A549 (cell line): ENCODE data around the gene SEL1L3. TPM values are rescaled to one million over a fixed set of nuclear protein-coding genes. Genes with fewer than 3 reads are reported as not detected.

Experiments used
- ATAC-seq, 2 experiments: fragments of 200-7000 bp in 1 of 2; fragments of >200 bp in 1 of 2; cut with Nextera tagmentation in 1 of 2; cut with Tn5 transposase in 1 of 2; 3 replicates each; pipeline versions ENCODE4 v1.8.0 to v1.9.1; 2018 to 2020; ENCODE audit warnings: mild to moderate bottlenecking in 1 of 2, moderate library complexity in 1 of 2
- CTCF ChIA-PET: fragments of 300-600 bp; sonication (Branson Sonifier 250); formaldehyde crosslinking; extraction: SDS; loops from one replicate; lab custom pipeline; 2021; ENCODE audit warnings: antibody characterized with exemption, inconsistent platforms; lab: Yijun Ruan, JAX
- POLR2A ChIA-PET: fragments of 350-600 bp; formaldehyde crosslinking; extraction: SDS; loops from one replicate; lab custom pipeline; 2021; ENCODE audit warnings: antibody characterized with exemption, inconsistent platforms; lab: Yijun Ruan, JAX
- DNase-seq, 2 experiments: peaks; one replicate each; pipeline versions ENCODE4 v3.0.0 to v3.0.0-alpha.2; 2011 to 2016; ENCODE audit warnings: low read depth in 1 of 2, low spot score in 1 of 2
- FAIRE-seq: peaks from 2 replicates; lab custom pipeline; 2011; peaks lifted over from hg19 to GRCh38; lab: Jason Lieb, UNC
- H3K27ac ChIP-seq, 2 experiments: fragments of >200 bp; sonication (Bioruptor Twin); formaldehyde crosslinking; 3 replicates each; pipeline ENCODE4 v1.5.1; 2016 to 2017
- H3K4me1 ChIP-seq: fragments of >200 bp; sonication (Bioruptor Twin); formaldehyde crosslinking; 3 replicates; pipeline ENCODE4 v1.6.1; 2016
- H3K4me2 ChIP-seq: fragments of >200 bp; sonication (Bioruptor Twin); formaldehyde crosslinking; 3 replicates; pipeline ENCODE4 v1.6.1; 2016
- H3K4me3 ChIP-seq: fragments of >200 bp; sonication (Bioruptor Twin); formaldehyde crosslinking; 3 replicates; pipeline ENCODE4 v1.5.1; 2016
- H3K9me3 ChIP-seq: fragments of >200 bp; sonication (Bioruptor Twin); formaldehyde crosslinking; 3 replicates; pipeline ENCODE4 v1.6.1; 2016
- BHLHE40 ChIP-seq: IDR thresholded peaks from 2 replicates; pipeline ENCODE4 v1.6.1; 2012; ENCODE audit warnings: low read depth, low read length, inconsistent platforms
- CBX8 ChIP-seq: fragments of 200-600 bp; sonication (generic); IDR thresholded peaks from 2 replicates; pipeline ENCODE4 v1.6.1; 2016
- CEBPB ChIP-seq, 2 experiments: fragments of >200 bp in 1 of 2; sonication (Bioruptor Twin) in 1 of 2; formaldehyde crosslinking in 1 of 2; IDR thresholded peaks; 2 replicates each; pipeline ENCODE4 v1.6.1; 2012 to 2016
- EHF ChIP-seq: fragments of 250-450 bp; sonication (Bioruptor Pico); IDR thresholded peaks from 2 replicates; pipeline ENCODE4 v1.5.0; 2020; ENCODE audit warnings: mild to moderate bottlenecking
- FOSB ChIP-seq: fragments of 250-450 bp; sonication (Bioruptor Pico); IDR thresholded peaks from 2 replicates; pipeline ENCODE4 v1.5.0; 2020; ENCODE audit warnings: mild to moderate bottlenecking, moderate library complexity
- FOSL2 ChIP-seq, 2 experiments: fragments of 450-650 bp in 1 of 2; fragments of >200 bp in 1 of 2; sonication (Bioruptor Twin) in 1 of 2; formaldehyde crosslinking; IDR thresholded peaks; 2 replicates each; pipeline versions ENCODE4 v1.5.0 to v1.6.1; 2016 to 2020; ENCODE audit warnings: mild to moderate bottlenecking in 1 of 2, moderate library complexity in 1 of 2
- FOXS1 ChIP-seq: fragments of 250-450 bp; sonication (Bioruptor Pico); IDR thresholded peaks from 2 replicates; pipeline ENCODE4 v1.5.0; 2020; ENCODE audit warnings: mild to moderate bottlenecking, moderate library complexity
- HDAC2 ChIP-seq: fragments of 200-600 bp; sonication (generic); IDR thresholded peaks from 2 replicates; pipeline ENCODE4 v1.6.1; 2016
- HOXA7 ChIP-seq: fragments of 250-450 bp; sonication (Bioruptor Pico); IDR thresholded peaks from 2 replicates; pipeline ENCODE4 v1.5.0; 2020; ENCODE audit warnings: mild to moderate bottlenecking, moderate library complexity
- HOXB13 ChIP-seq: fragments of 250-450 bp; sonication (Bioruptor Pico); IDR thresholded peaks from 2 replicates; pipeline ENCODE4 v1.5.0; 2020; ENCODE audit warnings: low read depth, mild to moderate bottlenecking, moderate library complexity
- JUN ChIP-seq, 2 experiments: fragments of >200 bp; sonication (Bioruptor Twin); formaldehyde crosslinking; IDR thresholded peaks; 2 replicates in 1 of 2; 3 replicates in 1 of 2; pipeline ENCODE4 v1.6.1; 2016 to 2017
- JUNB ChIP-seq: fragments of >200 bp; sonication (Bioruptor Twin); formaldehyde crosslinking; IDR thresholded peaks from 2 replicates; pipeline ENCODE4 v1.6.1; 2016
- KDM1A ChIP-seq: fragments of 200-600 bp; sonication (generic); IDR thresholded peaks from 2 replicates; pipeline ENCODE4 v1.6.1; 2016; ENCODE audit warnings: low read depth, mild to moderate bottlenecking
- MAZ ChIP-seq: fragments of 150-350 bp; IDR thresholded peaks from 2 replicates; pipeline ENCODE4 v1.6.1; 2014; ENCODE audit warnings: antibody characterized with exemption, low read depth, low read length, borderline replicate concordance
- MYC ChIP-seq: IDR thresholded peaks from 2 replicates; pipeline ENCODE4 v1.6.1; 2012; ENCODE audit warnings: mild to moderate bottlenecking, inconsistent platforms, low read length, improper control_type of control experiment, borderline replicate concordance
- NFE2L2 ChIP-seq: fragments of 150-350 bp; conservative IDR thresholded peaks from 2 replicates; pipeline ENCODE4 v1.6.1; 2014; ENCODE audit warnings: low read length
- NPAS2 ChIP-seq: fragments of 250-450 bp; sonication (Bioruptor Pico); IDR thresholded peaks from 2 replicates; pipeline ENCODE4 v1.8.0; 2022; ENCODE audit warnings: mild to moderate bottlenecking, moderate library complexity, borderline replicate concordance
- POLR2A ChIP-seq: IDR thresholded peaks from 2 replicates; pipeline ENCODE4 v1.6.1; 2012; ENCODE audit warnings: mild to moderate bottlenecking, low read length
- RNF2 ChIP-seq: fragments of 200-600 bp; sonication (generic); IDR thresholded peaks from 2 replicates; pipeline ENCODE4 v1.6.1; 2016; ENCODE audit warnings: low read depth, mild to moderate bottlenecking, antibody characterized with exemption, moderate library complexity, borderline replicate concordance
- SMC3 ChIP-seq: fragments of >200 bp; sonication (Bioruptor Twin); formaldehyde crosslinking; IDR thresholded peaks from 3 replicates; pipeline ENCODE4 v1.6.1; 2018; ENCODE audit warnings: inconsistent platforms
- TFCP2L1 ChIP-seq: fragments of 250-450 bp; sonication (Bioruptor Pico); IDR thresholded peaks from 2 replicates; pipeline ENCODE4 v1.5.0; 2021; ENCODE audit warnings: mild to moderate bottlenecking
- TP53 ChIP-seq: fragments of 250-450 bp; sonication (Bioruptor Pico); IDR thresholded peaks from 2 replicates; pipeline ENCODE4 v1.5.0; 2021; ENCODE audit warnings: mild to moderate bottlenecking, moderate library complexity
- ZC3H11A ChIP-seq: fragments of 450-650 bp; IDR thresholded peaks from 2 replicates; pipeline ENCODE4 v1.6.1; 2014; ENCODE audit warnings: antibody characterized with exemption, mild to moderate bottlenecking
- WGBS: methylation state at CpG from one replicate; pipeline ENCODE4 v1.1.6; 2017; ENCODE audit errors: missing lambda C conversion rate; 5-methylcytosine and 5-hydroxymethylcytosine counted together
- polyA plus RNA-seq, 4 experiments: library from polyadenylated mRNA; depleted of rRNA in 3 of 4; stranded (reverse); fragments of >200 nt; fragmentation: RNase III in 1 of 4; extraction: RNeasy Plus Mini Kit Qiagen cat#74134 plus additional on column Dnase treatment in 1 of 4; gene quantifications; 2 replicates in 3 of 4; 3 replicates in 1 of 4; pipeline ENCODE4 v1.2.3, GENCODE V29; 2011 to 2017
- TF ChIP-seq, protein P1 (sequence below): fragments of >200 bp; sonication (Bioruptor Twin); formaldehyde crosslinking; IDR thresholded peaks from 3 replicates; pipeline ENCODE4 v1.6.1; 2016
- TF ChIP-seq, protein P2 (sequence below): fragments of 150-350 bp; IDR thresholded peaks from 2 replicates; pipeline ENCODE4 v1.6.1; 2014; ENCODE audit warnings: low read depth, mild to moderate bottlenecking, low read length
- TF ChIP-seq, protein P3 (sequence below): IDR thresholded peaks from 2 replicates; pipeline ENCODE4 v1.6.1; 2012

Gene SEL1L3
- polyA plus RNA-seq, 2 of the 4 experiments (the other 2 are of a cell fraction): 26.1 to 27.0 TPM

DNA sequence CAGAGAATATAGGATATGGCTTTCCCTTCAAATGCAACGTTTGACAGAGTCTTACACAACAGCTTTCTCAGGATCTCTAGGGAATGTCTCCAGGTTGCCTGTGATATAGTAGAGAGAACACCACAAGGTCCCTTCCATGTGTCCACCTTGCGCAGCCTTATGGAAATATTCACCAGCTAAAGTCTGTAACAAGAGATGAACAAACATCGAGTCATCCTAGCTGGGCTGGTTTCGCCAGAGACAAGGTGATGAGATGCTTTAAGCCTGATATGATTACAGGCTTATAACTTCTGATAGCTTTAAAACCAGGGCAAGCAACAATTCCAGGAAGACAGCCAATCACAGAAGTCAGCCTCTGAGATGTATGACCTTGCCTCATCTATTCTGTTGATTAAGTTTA lies 83.8 kb downstream of the SEL1L3 start:
- peak in 1 of 2 experiments; percentile 25 for DNase-seq
- CTCF ChIA-PET: interaction anchor here (0.9 to 1.6 kb wide), 2 partner anchors 11 to 338 kb away, joined by 3 to 7 read pairs; no protein-coding TSS in a partner anchor
- Histone ChIP-seq H3K27ac (no peak overlapping the region), H3K9me3 (no peaks in the 10 kb centered on the region), H3K4me2 (no peak overlapping the region), H3K4me1 (0 out of 3 replicates have a peak, but pooled peaks cover 5% of the 10 kb centered on the region), H3K4me3 (no peak overlapping the region)
- WGBS: 65% methylated on average over 4 of the region's 4 CpGs
- TF ChIP-seq NPAS2 (CRISPR knock-in tag): no peak
- no peak for TF ChIP-seq TFCP2L1 (CRISPR knock-in tag)
- no peak for TF ChIP-seq RNF2
- no peak for TF ChIP-seq POLR2A
- no peak for TF ChIP-seq FOSL2 (IDR thresholded peaks at IDR 0.05)
- TF ChIP-seq FOSL2 (CRISPR knock-in tag; IDR thresholded peaks at IDR 0.05): no peak
- TF ChIP-seq, protein P1, sequence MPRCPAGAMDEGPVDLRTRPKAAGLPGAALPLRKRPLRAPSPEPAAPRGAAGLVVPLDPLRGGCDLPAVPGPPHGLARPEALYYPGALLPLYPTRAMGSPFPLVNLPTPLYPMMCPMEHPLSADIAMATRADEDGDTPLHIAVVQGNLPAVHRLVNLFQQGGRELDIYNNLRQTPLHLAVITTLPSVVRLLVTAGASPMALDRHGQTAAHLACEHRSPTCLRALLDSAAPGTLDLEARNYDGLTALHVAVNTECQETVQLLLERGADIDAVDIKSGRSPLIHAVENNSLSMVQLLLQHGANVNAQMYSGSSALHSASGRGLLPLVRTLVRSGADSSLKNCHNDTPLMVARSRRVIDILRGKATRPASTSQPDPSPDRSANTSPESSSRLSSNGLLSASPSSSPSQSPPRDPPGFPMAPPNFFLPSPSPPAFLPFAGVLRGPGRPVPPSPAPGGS: no peak
- TF ChIP-seq, protein P2, sequence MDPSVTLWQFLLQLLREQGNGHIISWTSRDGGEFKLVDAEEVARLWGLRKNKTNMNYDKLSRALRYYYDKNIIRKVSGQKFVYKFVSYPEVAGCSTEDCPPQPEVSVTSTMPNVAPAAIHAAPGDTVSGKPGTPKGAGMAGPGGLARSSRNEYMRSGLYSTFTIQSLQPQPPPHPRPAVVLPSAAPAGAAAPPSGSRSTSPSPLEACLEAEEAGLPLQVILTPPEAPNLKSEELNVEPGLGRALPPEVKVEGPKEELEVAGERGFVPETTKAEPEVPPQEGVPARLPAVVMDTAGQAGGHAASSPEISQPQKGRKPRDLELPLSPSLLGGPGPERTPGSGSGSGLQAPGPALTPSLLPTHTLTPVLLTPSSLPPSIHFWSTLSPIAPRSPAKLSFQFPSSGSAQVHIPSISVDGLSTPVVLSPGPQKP: no peak
- no peak for TF ChIP-seq BHLHE40
- no peak for TF ChIP-seq ZC3H11A
- TF ChIP-seq KDM1A: no peak
- no peak for TF ChIP-seq TP53 (CRISPR knock-in tag)
- TF ChIP-seq HDAC2: no peak
- no peak for TF ChIP-seq MYC
- POLR2A ChIA-PET: no interaction called here
- peak; percentile 34 to 54; a peak in 4 of 6 replicates for ATAC-seq
- FAIRE-seq: no peak

DNA sequence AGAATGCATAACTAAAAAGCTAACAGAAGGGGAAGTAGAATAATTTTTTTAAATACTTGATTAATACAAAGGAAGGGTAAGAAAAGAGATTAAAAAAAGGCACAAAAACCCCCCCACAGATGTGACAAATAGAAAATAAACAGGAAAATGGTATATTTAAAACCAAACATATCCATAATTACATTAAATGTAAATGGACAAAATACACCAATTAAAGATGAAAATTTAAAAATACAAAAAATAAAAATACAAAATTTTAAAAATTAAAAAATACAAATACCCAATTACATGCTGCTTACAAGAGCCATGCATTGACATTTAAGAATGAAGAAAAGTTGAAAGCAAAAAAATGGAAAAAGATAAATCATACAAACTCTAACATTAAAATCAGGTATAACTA lies 86.0 kb downstream of the SEL1L3 start:
- TF ChIP-seq FOSL2 (IDR thresholded peaks at IDR 0.05) (no peak), FOSL2 (CRISPR knock-in tag; IDR thresholded peaks at IDR 0.05) (no peak), NFE2L2 (no peak), FOSB (CRISPR knock-in tag) (no peak), FOXS1 (CRISPR knock-in tag) (no peak), CBX8 (no peak), JUN (IDR thresholded peaks at IDR 0.05) (no peak), RNF2 (no peak), MYC (no peak)
- H3K27ac ChIP-seq: no peak overlapping the region
- H3K4me3 ChIP-seq: no peak overlapping the region
- ATAC-seq (no peak), FAIRE-seq (no peak), DNase-seq (no peak)
- H3K4me2 ChIP-seq: no peak overlapping the region
- ChIA-PET CTCF (no interaction called here), POLR2A (no interaction called here)
- H3K4me1 ChIP-seq: 0 out of 3 replicates have a peak, but pooled peaks cover 5% of the 10 kb centered on the region
- H3K9me3 ChIP-seq: no peaks in the 10 kb centered on the region

DNA sequence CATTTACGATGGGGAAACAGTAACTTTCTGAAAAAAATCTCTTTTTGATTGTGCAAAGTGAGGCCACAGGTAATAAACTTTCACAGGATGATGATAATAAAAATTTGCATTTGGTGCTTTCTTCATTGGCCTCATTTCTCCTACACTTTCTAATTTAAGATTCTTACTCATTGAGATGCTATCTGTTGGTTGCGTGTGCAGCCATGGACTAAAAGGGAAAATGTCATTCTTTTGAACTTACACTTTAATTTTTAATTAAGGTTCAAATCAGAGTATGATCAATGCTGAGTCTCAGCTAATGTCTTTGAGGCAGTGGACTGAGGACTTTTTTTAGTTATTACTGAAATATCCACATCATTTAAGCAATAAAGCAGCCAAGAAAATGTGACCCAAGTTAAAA lies 87.6 kb downstream of the SEL1L3 start:
- Histone ChIP-seq H3K4me1 (0 out of 3 replicates have a peak, but pooled peaks cover 5% of the 10 kb centered on the region), H3K4me3 (no peak overlapping the region), H3K4me2 (no peak overlapping the region), H3K27ac (no peak overlapping the region), H3K9me3 (no peaks in the 10 kb centered on the region)
- no peak for DNase-seq
- CTCF ChIA-PET: interaction anchor here (1.4 kb wide), 1 partner anchor 335 kb away, joined by 3 read pairs; no protein-coding TSS in a partner anchor
- POLR2A ChIA-PET: no interaction called here
- no peak for ATAC-seq
- WGBS: 92% methylated on average over 2 of the region's 2 CpGs
- no peak for TF ChIP-seq HOXB13 (CRISPR knock-in tag)
- no peak for TF ChIP-seq KDM1A
- TF ChIP-seq, protein P3, sequence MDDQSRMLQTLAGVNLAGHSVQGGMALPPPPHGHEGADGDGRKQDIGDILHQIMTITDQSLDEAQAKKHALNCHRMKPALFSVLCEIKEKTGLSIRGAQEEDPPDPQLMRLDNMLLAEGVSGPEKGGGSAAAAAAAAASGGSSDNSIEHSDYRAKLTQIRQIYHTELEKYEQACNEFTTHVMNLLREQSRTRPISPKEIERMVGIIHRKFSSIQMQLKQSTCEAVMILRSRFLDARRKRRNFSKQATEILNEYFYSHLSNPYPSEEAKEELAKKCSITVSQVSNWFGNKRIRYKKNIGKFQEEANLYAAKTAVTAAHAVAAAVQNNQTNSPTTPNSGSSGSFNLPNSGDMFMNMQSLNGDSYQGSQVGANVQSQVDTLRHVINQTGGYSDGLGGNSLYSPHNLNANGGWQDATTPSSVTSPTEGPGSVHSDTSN: no peak
- TF ChIP-seq JUN (IDR thresholded peaks at IDR 0.05): no peak
- no peak for TF ChIP-seq JUNB
- no peak for TF ChIP-seq ZC3H11A
- TF ChIP-seq, protein P2: no peak
- TF ChIP-seq MAZ: no peak
- no peak for TF ChIP-seq HOXA7
- TF ChIP-seq FOXS1 (CRISPR knock-in tag): no peak
- no peak for TF ChIP-seq CEBPB (IDR thresholded peaks at IDR 0.05)
- TF ChIP-seq SMC3: no peak
- TF ChIP-seq EHF (CRISPR knock-in tag): no peak
- TF ChIP-seq NFE2L2: no peak
- no peak for TF ChIP-seq FOSB (CRISPR knock-in tag)
- no peak for FAIRE-seq
